ENCODE measurements around the gene NEURL2.
A peak's percentile ranks its signal among the peaks of the same experiment; 100 is the strongest.

The NEURL2 gene

GRCh38 chr20:45872626-45873025 lies 18.4 kb downstream of the NEURL2 start:
- DNase-seq (ENCODE audit: low spot score) = no peak

GRCh38 chr20:45867819-45868176 lies 23.2 kb downstream of the NEURL2 start:
- no peak for DNase-seq (ENCODE audit: low spot score)

- DNase-seq (ENCODE audit: low spot score) = no peak
These were observed 23.7 kb downstream of the NEURL2 start for GRCh38 chr20:45867136-45867818.

GRCh38 chr20:45866454-45866853 lies 24.6 kb downstream of the NEURL2 start:
- no peak for DNase-seq (ENCODE audit: low spot score)

- DNase-seq (ENCODE audit: low spot score) = no peak
These were observed 27.2 kb downstream of the NEURL2 start for GRCh38 chr20:45863543-45864470.

- DNase-seq (ENCODE audit: low spot score) = no peak
These were observed 29.6 kb downstream of the NEURL2 start for GRCh38 chr20:45861221-45862075.

GRCh38 chr20:45860560-45861220 lies 30.3 kb downstream of the NEURL2 start:
- no peak for DNase-seq (ENCODE audit: low spot score)

GRCh38 chr20:45859916-45860315 lies 31.1 kb downstream of the NEURL2 start:
- DNase-seq (ENCODE audit: low spot score) = no peak

GRCh38 chr20:45857882-45858216 lies 33.2 kb downstream of the NEURL2 start:
- no peak for DNase-seq (ENCODE audit: low spot score)

- peak; percentile 99 for DNase-seq (ENCODE audit: low spot score)
These were observed 33.7 kb downstream of the NEURL2 start, which contains the start of the genes ACOT8 and ZSWIM3 for GRCh38 chr20:45857114-45857881. TSS of gene ACOT8 (minus strand) at chr20:45857392. CDS start at chr20:45857315, 77 bp downstream. TSS of gene ZSWIM3 (plus strand) at chr20:45857614. CDS start at chr20:45857826, 212 bp downstream.

- DNase-seq (ENCODE audit: low spot score) = no peak
These were observed 37.5 kb downstream of the NEURL2 start for GRCh38 chr20:45853484-45853883.

GRCh38 chr20:45852326-45852725 lies 38.7 kb downstream of the NEURL2 start:
- no peak for DNase-seq (ENCODE audit: low spot score)

GRCh38 chr20:45851501-45851900 lies 39.5 kb downstream of the NEURL2 start:
- no peak for DNase-seq (ENCODE audit: low spot score)

- no peak for DNase-seq (ENCODE audit: low spot score)
These were observed 40.1 kb downstream of the NEURL2 start for GRCh38 chr20:45850926-45851325.

GRCh38 chr20:45850238-45850637 lies 40.8 kb downstream of the NEURL2 start:
- no peak for DNase-seq (ENCODE audit: low spot score)

- DNase-seq (ENCODE audit: low spot score) = no peak
These were observed 41.9 kb downstream of the NEURL2 start for GRCh38 chr20:45848969-45849582.

GRCh38 chr20:45848421-45848820 lies 42.6 kb downstream of the NEURL2 start:
- DNase-seq (ENCODE audit: low spot score) = no peak

GRCh38 chr20:45845452-45845851 lies 45.6 kb downstream of the NEURL2 start:
- no peak for DNase-seq (ENCODE audit: low spot score)

GRCh38 chr20:45843506-45843905 lies 47.5 kb downstream of the NEURL2 start:
- DNase-seq (ENCODE audit: low spot score) = no peak

GRCh38 chr20:45842169-45842812 lies 48.7 kb downstream of the NEURL2 start:
- no peak for DNase-seq (ENCODE audit: low spot score)
